ENCODE measurements around the gene SURF1. TPM values are rescaled to one million over a fixed set of nuclear protein-coding genes. Genes with fewer than 3 reads are reported as not detected.

Gene SURF1, protein sequence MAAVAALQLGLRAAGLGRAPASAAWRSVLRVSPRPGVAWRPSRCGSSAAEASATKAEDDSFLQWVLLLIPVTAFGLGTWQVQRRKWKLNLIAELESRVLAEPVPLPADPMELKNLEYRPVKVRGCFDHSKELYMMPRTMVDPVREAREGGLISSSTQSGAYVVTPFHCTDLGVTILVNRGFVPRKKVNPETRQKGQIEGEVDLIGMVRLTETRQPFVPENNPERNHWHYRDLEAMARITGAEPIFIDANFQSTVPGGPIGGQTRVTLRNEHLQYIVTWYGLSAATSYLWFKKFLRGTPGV
- 38.3 and 43.6 TPM in 2 replicates for total RNA-seq

DNA sequence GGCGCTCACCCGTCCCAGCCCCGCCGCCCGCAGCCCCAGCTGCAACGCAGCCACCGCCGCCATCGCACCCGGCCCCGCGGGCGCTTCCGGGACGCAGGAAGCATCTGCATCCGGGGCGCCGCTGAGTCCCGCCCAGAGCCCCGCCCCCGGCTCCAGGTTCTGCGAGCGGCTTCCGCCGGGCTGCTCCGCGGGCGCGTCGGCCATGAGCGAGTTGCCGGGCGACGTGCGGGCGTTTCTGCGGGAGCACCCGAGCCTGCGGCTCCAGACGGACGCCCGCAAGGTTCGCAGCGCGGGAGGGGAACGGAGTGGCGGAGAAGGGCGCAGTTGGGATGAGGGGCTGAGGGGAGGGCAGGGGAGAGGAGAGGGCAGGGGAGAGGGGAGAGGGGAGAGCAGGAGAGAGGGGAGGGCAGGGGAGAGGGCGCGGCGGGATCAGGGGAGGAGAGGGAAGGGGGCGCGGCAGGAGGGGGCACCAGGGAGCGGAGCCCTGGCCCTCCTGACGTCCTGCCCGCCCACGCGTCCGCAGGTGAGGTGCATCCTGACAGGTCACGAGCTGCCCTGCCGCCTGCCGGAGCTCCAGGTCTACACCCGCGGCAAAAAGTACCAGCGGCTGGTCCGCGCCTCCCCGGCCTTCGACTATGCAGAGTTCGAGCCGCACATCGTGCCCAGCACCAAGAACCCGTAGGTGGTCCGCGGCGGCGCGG lies at the start of gene SURF1, which contains the start of gene SURF2:
TSS of gene SURF1 (minus strand) at position 97 of the 701 bp plus-strand sequence. CDS start at position 63, 34 bp downstream.
TSS of gene SURF2 (plus strand) at position 160 of the 701 bp plus-strand sequence. CDS start at position 203, 43 bp downstream.

DNA sequence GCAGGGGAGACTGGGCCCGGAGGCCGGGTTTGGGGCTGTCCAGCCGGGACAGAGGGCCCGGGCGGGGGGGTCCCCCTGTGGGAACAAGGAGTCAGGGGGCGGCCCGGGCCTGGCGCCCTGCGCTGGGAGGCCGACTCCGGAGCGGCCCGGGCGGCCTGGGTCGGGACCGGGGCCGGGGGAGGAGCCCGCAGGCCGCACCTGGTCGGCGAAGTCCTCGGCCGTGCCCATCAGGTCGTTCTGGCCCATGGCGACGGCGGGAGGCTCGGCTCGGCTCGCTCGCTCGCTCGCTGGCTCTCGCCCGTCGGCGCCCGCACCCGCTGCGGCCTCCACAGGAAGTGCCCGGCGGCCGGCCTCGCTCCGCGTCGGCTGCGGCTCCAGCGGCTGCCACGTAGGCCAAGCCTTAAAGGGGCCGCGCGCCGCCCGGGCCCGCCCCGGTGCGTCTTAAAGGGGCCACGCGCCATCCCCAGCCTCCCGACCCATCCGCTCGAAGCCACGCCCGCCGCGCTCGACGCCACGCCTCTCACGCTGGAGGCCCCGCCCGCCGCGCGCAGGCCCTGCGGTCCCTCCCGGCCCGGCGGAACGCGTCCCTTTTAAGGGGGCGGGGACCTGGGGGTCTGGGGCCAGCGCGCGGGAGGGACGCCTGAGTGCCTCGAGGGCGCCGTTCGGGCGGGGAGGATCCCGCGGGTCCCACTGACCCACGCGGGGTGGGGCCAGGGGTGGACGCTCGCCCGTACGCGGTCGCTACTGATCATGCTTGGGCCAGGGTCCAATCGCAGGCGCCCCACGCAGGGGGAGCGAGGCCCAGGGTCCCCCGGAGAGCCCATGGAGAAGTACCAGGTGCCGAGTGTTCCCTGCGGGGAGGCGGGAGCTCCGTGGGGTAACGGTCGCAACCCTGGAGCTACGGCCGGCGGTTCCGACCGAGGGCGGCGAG lies 19.7 kb upstream of the SURF1 start, which contains the start of the genes STKLD1 and SURF4:
TSS of gene STKLD1 (plus strand) at position 643 of the 931 bp plus-strand sequence. CDS start at position 751, 108 bp downstream.
TSS of gene SURF4 (minus strand) at position 337 of the 931 bp plus-strand sequence. CDS start at position 246, 91 bp downstream.

DNA sequence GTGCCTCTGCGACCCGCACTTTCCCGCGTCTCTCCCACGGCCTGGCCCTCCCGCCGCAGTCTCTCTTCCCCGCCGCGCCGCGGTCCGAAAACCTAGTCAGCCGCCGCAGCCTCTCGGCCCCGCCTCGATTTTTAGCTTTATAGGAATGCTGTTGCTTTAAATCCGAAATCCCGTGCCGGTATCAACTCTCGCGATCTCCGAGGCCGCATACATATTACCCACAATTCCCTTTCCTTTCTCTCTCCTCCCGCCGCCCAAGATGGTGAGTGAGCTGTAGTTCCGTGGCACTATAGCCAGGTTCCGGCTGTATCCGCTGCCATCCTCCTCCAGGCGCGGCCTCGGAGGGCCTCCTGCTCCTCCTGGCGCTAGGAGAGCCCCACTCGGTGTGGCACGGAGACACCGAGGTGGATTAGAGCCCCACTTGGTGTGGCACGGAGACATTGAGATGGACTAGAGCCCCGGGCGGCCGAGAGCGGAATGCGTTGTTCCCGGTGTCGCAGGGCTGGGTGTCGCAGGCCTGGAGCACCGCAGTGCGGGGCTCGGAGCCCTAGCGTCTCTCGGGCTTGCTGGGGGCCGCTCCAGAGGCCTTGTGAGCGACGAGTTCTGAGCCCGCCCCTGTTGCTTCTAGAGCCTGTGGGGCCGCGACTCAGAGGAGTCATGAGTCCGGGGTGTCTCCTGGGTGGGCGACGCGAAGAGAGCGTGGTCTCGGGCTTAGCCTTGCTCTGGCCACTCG lies 8.1 kb downstream of the SURF1 start, which contains the start of the genes MED22 and RPL7A:
TSS of gene MED22 (minus strand) at position 147 of the 733 bp plus-strand sequence. CDS start 1,469 bp downstream, outside the sequence.
TSS of gene RPL7A (plus strand) at position 234 of the 733 bp plus-strand sequence. CDS start at position 260, 26 bp downstream.

DNA sequence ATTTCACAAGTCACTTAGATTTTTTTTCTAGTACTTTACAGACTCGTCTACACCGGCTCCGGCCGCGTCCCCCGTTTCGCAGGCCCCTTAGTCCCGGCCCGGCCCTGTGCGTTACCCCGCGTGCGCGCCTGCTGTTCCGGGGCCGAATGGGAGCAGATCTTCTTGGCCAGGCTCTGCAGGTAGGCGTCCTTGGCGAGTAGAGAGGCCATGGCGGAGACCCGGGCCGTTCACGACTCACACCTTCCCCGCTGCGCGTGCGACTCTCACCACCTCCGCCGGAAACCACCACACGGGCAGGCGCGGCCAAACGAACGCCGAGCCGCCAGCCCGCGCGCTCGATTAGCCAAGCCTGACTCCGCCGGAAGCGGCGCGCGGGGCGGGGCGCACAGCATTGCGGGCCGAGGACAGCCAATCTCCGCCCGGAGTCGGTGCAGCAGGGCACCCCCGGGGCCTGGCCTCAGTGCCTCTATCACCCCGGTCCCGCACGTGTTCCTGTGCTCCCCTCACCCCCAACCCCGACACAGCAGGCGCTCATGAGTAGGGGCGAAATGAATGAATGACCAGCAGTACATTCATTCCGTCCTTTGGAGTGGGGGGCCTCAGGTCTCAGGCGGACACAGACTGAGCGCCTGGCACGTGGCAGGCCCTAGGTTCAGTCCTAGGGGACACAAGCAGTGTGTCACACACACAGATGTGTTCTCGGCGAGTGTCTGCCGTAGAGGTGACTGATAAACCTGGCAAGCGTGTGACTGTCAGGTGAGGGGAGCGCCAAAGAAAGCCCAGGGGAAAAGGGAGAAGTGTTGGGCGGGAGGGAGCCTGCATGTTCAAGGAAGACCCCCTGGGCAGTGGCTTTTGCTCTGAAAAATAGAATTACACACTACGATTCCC lies 20.1 kb downstream of the SURF1 start, which contains the start of gene SURF6:
TSS of gene SURF6 (minus strand) at position 265 of the 888 bp plus-strand sequence. CDS start at position 209, 56 bp downstream.

Other genes starting within 250 kb of the SURF1 start
- gene RALGDS, start 235.2 kb downstream of the SURF1 start, total RNA-seq, result 17.2 and 19.5 TPM in 2 replicates
- 2.4 and 3.2 TPM in 2 replicates for gene GBGT1, start 192.6 kb downstream of the SURF1 start, total RNA-seq
- not detected in 2 replicates for gene OBP2B, start 147.2 kb downstream of the SURF1 start, total RNA-seq
- not detected in 2 replicates for gene ABO, start 81.3 kb downstream of the SURF1 start, total RNA-seq
- gene SURF6, start 20.3 kb downstream of the SURF1 start, total RNA-seq, result 5.9 and 7.3 TPM in 2 replicates
- 17.7 and 18.6 TPM in 2 replicates for gene MED22, start 8.4 kb downstream of the SURF1 start, total RNA-seq
- gene RPL7A, start 8.3 kb downstream of the SURF1 start, total RNA-seq, result 2,817 and 2,965 TPM in 2 replicates
- gene SURF2, start 63 bp upstream of the SURF1 start, total RNA-seq, result 21.5 and 46.7 TPM in 2 replicates
- gene SURF4, start 19.6 kb upstream of the SURF1 start, total RNA-seq, result 326 and 332 TPM in 2 replicates
- not detected in 2 replicates for gene STKLD1, start 19.9 kb upstream of the SURF1 start, total RNA-seq
- 14.8 and 16.2 TPM in 2 replicates for gene REXO4, start 61.5 kb upstream of the SURF1 start, total RNA-seq
- 0.89 and 1.2 TPM in 2 replicates for gene ADAMTS13, start 65.9 kb upstream of the SURF1 start, total RNA-seq
- 3.4 and 3.5 TPM in 2 replicates for gene CACFD1, start 103.5 kb upstream of the SURF1 start, total RNA-seq
- gene SLC2A6, start 122.6 kb upstream of the SURF1 start, total RNA-seq, result 20.0 and 21.0 TPM in 2 replicates
- gene MYMK, start 168.5 kb upstream of the SURF1 start, total RNA-seq, result not detected in 2 replicates
- not detected in 2 replicates for gene ADAMTSL2, start 178.2 kb upstream of the SURF1 start, total RNA-seq

All from bronchus fibroblast of lung (primary cell).